Measurements from ENCODE around the gene POLE.
"Not testable (repeated sequence)": the region's sequence is repeated elsewhere in the genome, so short reads cannot be mapped to it uniquely, and the experiment has no call there.

Gene POLE

GRCh38 chr12:132718644-132719043 is 31.5 kb upstream of the POLE start:
- no peak for DNase-seq

- DNase-seq: no peak
Observed at GRCh38 chr12:132717531-132718387, 30.6 kb upstream of the POLE start.

- no peak for DNase-seq
Observed at GRCh38 chr12:132717011-132717410, 29.9 kb upstream of the POLE start.

- no peak for DNase-seq
Observed at GRCh38 chr12:132716356-132716755, 29.2 kb upstream of the POLE start.

GRCh38 chr12:132715874-132716273 is 28.7 kb upstream of the POLE start:
- DNase-seq: no peak

- DNase-seq: no peak
Observed at GRCh38 chr12:132713123-132713522, 26.0 kb upstream of the POLE start.

GRCh38 chr12:132711080-132711843 is 24.1 kb upstream of the POLE start:
- no peak for DNase-seq

GRCh38 chr12:132710405-132711079 is 23.4 kb upstream of the POLE start, which contains the start of gene PGAM5:
Gene PGAM5, plus strand, starts transcription at chr12:132710842. Its CDS starts 35 bp downstream, at chr12:132710877.
- DNase-seq: peak; percentile 89

- no peak for DNase-seq
Observed at GRCh38 chr12:132710043-132710404, 22.9 kb upstream of the POLE start.

GRCh38 chr12:132708150-132708549 is 21.0 kb upstream of the POLE start:
- no peak for DNase-seq

- DNase-seq: no peak
Observed at GRCh38 chr12:132707241-132707640, 20.1 kb upstream of the POLE start.

- no peak for DNase-seq
Observed at GRCh38 chr12:132703641-132704040, 16.5 kb upstream of the POLE start.

GRCh38 chr12:132702640-132703039 is 15.5 kb upstream of the POLE start:
- DNase-seq: no peak

- no peak for DNase-seq
Observed at GRCh38 chr12:132700212-132700822, 13.2 kb upstream of the POLE start.

- DNase-seq: no peak
Observed at GRCh38 chr12:132698341-132698740, 11.2 kb upstream of the POLE start.

- DNase-seq: no peak
Observed at GRCh38 chr12:132695431-132695830, 8.3 kb upstream of the POLE start.

GRCh38 chr12:132694888-132695287 is 7.7 kb upstream of the POLE start:
- DNase-seq: not testable (repeated sequence)

- not testable (repeated sequence) for DNase-seq
Observed at GRCh38 chr12:132692030-132692429, 4.9 kb upstream of the POLE start.

- no peak for DNase-seq
Observed at GRCh38 chr12:132690112-132690511, 3.0 kb upstream of the POLE start.

- DNase-seq: no peak
Observed at GRCh38 chr12:132689227-132689626, 2.1 kb upstream of the POLE start.

- peak; percentile 64 for DNase-seq
Observed at GRCh38 chr12:132686825-132687210, 324 bp downstream of the POLE start.

GRCh38 chr12:132685400-132685799 is 1.7 kb downstream of the POLE start:
- DNase-seq: no peak

- DNase-seq: no peak
Observed at GRCh38 chr12:132677492-132677891, 9.7 kb downstream of the POLE start.

All from NCI-H82 (cell line).